Measurements from ENCODE around the gene ATP5MG.
"Not testable (repeated sequence)": the region's sequence is repeated elsewhere in the genome, so short reads cannot be mapped to it uniquely, and the experiment has no call there.

ATP5MG gene

DNA sequence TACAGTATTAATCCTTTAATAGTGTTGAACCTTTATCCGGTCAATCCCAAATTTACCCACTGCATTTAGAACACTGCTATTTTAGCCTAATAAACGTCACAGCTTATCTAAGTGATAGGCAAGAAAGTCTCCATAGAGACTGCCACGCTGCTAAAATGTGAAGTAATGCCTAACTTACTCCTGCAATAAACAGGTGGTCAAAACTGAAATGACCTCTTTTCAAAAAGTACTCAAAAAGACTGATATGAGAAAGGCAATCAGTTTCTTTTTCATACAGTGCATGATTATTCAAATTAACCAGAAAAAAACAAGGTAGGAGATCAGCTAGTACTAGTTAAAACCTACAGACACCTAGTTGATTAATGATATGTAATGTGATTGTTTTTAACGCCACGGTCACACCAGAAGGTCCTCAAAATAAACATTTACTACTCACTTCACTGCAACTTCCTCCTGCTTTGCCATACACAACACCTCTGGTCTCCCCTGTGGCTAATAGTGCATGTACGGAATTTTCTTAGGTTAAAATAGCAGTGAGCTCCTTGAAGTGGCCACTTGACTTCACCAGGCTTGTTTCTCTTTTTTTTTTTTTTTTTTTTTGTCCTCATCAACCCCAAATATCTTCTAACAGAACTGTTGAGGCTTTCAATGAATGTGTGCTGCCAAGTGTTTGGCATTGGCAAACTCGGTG is 8.8 kb downstream of the ATP5MG start:
- DNase-seq = no peak

DNA sequence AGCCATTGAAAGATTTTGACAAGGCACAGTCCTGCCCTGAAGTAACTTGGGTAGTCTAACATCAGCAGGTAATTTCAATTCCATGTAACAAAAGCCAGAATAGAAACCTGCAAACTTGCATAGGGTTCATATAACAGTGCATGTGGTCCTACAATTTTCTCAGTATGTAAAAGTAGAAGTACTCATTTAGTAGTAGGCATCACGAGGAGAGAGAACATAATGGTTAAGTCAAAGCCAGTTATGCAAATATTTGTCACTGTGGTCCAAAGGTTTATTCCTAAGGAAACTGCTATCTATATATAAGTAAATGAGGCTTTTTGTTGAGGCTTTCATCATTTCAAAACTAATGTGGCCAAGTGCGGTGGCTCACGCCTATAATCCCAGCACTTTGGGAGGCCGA is 10.1 kb downstream of the ATP5MG start:
- DNase-seq = no peak

GRCh38 chr11:118412921-118413320 is 11.5 kb downstream of the ATP5MG start:
- no peak for DNase-seq

- no peak for DNase-seq
Measured at GRCh38 chr11:118415062-118415738, 13.8 kb downstream of the ATP5MG start.

- no peak for DNase-seq
Measured at GRCh38 chr11:118415739-118416068, 14.3 kb downstream of the ATP5MG start.

DNA sequence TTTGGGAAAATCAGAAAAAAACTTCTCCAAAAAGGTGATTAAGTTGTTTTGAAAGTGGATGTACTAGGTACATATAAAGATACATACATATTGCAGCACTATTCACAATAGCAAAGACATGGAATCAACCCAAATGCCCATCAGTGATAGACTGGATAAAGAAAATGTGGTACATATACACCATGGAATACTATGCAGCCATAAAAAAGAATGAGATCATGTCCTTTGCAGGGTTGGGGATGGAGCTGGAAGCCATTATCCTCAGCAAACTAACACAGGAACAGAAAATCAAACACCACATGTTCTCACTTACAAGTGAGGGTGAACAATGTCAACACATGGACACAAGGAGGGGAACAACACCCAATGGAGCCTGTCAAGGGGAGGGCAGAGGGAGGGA is 15.5 kb downstream of the ATP5MG start:
- not testable (repeated sequence) for DNase-seq

DNA sequence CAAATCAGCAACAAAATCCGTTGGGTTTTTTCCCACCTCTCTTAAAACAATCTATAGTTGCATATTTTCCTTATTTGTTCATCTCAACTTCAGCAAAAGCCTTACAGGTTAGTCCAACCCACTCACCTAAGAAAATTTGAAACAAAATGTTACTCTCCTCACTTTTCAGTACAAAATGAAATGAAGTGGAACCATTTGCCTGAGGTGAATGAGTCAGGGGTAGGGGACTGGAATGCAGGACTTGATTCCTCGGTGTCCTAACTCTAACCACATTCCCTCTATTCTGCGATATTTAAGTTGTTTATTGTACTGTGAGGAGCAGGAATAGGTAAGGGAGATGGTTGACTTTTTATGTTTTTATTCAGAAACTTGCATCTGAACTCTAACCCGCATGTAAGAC is 16.4 kb downstream of the ATP5MG start:
- DNase-seq = no peak

DNA sequence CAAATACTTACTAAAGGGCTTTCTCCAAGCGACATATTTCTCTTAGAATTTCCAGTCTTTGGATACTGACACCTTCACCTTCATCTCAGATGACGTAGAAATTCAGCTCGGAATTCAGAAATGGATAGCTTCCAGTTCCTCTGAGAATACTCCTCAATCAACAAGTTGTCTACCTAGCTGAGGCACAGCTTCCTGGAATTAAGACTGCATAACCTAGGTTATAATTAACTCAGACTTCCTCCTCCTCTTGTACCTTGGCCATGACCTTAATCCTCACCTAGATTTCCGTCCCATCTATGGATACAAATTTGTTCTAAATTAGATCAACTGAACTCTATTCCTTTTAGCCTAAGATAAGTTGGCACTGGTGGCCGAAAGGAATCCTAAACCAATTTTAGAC is 17.4 kb downstream of the ATP5MG start:
- no peak for DNase-seq

- DNase-seq = no peak
Measured at GRCh38 chr11:118427707-118428106, 26.3 kb downstream of the ATP5MG start.

- no peak for DNase-seq
Measured at GRCh38 chr11:118430956-118431355, 29.6 kb downstream of the ATP5MG start.

DNA sequence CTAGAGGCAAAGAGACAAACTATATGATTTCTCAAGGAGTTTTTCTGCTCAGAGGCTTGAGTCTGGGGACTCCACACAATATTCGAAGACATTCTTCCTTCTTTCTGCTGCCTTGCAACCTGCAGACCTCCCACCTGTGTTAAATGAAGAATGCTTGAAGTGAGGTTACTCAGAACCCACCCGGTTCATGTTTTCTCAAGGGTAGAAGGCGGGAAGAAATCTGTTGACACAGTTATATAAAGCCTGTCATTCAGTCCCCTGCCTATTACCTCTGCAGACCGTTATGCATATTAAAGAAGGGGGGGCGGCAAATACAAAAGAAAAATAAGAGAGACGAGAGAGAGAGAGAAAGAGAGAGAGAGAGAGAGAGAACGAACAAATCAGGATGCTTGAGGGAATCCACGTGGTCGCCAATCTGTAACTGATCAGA is 32.7 kb downstream of the ATP5MG start:
- no peak for DNase-seq

- DNase-seq = peak; percentile 42
Measured at GRCh38 chr11:118434553-118435289, 33.3 kb downstream of the ATP5MG start.

GRCh38 chr11:118435290-118435892 is 34.0 kb downstream of the ATP5MG start:
- peak; percentile 63 for DNase-seq

- peak; percentile 90 for DNase-seq
Measured at GRCh38 chr11:118435893-118436624, 34.7 kb downstream of the ATP5MG start, which contains the start of gene KMT2A. Gene KMT2A (plus strand): TSS chr11:118436492. CDS start chr11:118436513, 21 bp downstream.

DNA sequence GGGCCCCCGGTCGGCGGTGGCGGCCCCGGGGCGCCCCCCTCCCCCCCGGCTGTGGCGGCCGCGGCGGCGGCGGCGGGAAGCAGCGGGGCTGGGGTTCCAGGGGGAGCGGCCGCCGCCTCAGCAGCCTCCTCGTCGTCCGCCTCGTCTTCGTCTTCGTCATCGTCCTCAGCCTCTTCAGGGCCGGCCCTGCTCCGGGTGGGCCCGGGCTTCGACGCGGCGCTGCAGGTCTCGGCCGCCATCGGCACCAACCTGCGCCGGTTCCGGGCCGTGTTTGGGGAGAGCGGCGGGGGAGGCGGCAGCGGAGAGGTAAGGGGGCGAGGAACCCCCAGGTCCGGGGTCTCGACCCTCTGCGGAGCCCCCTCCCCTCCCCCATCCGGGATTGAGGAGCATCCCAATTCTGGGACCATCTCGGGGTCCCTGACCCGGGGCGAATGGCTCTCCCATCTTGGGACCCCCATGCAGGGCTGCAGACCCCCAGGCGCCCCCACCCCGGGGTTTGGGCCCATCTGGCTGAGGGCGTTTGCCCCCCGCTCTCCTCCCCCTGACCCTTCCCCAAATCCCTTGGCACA is 35.3 kb downstream of the ATP5MG start:
- peak; percentile 58 for DNase-seq

DNA sequence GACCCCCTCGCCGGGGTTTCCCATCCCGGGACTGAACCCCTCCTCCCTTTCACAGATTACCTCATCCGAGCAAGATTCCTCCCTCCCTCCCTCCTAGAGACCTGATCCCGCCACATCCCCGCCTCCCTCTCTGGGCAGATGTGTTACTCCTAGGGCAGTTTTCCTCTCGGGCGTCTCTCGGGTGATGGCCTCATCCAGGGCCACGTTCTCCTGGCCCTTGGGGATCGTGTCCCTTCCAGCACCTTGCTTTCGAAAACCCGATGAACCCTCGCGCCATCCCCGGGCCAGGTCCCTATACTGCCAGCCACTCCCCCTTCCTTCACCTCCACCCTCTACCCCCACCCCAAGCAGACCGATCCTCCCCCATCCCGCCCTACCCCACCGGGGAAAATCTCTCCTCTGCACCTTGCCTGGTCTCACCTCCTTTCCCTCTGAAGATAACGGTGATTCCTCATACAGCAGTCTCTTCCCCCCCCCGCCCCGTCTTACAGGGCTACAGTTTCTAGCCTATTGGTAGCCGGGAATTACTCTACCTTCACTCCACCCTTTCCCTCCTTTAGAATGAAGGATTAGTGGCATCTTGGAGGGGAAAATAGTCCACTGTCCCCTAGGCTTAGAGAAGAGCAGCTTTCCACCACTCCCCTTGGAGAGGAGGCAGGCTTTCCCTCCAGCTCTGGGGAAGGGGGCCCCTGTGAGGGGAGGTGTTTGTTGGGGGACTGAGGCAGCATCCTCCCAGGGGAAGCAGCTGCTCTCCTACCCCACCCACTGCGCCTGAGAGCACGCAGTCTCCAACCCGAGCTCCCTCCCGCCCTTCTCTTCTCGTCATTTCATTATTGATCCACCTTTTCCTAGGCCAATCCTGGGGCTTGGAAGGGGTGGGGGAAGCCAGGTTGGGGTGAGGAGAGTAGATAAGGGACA is 36.1 kb downstream of the ATP5MG start:
- peak; percentile 32 for DNase-seq

DNA sequence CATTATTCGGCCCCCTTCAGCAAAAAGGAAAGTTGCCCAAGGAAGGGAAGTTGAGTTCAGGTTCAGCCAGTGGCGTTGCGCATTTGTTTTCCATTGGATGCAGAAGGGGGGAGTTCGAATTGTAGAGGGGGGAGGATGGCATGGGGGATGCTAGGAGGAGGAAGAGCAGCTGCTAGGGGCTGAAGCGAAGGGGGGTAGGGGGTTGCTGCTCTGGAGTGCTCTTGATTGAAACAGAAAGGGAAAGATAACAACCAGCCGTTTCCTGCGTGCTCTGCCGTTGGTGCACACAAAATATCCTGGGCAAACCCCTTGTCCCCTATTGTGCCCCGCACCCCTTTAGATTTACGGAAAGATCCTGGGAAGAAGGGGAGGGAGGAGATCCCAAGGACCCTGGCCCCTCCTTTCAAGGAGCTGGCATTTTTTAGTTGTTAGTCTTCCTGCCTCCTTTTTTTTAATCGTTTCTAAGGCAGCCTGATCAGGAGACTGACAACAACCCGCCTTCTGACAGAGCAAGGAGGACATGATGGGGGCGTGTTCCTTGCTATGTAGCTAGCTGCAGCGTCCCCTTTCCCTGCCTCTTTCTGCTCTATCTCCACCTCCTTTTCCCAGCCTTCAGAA is 37.0 kb downstream of the ATP5MG start:
- peak; percentile 41 for DNase-seq

DNA sequence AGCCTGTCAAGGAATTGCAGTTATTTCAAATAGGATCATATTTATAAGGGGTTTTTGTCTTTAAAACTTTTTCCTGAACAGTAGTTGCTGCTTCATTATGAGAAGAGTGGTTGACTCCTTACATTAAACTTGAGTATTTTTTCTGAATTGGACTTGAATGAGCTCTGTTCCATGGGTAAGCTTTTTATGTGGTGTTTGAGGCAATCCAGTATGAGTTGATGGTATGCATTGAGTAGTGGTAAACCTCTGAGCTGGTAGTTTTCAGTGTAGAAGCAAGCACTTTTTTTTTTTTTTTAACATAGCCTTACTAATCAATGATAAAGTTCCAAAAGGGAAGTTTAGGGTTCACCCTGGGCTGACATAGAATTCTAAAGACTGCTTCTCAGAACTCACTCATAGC is 38.2 kb downstream of the ATP5MG start:
- DNase-seq = no peak

GRCh38 chr11:118441770-118442275 is 40.4 kb downstream of the ATP5MG start:
- no peak for DNase-seq

- no peak for DNase-seq
Measured at GRCh38 chr11:118442301-118442700, 40.9 kb downstream of the ATP5MG start.

Measured in effector CD4-positive, alpha-beta T cell (primary cell).